Non-pigmented ciliary epithelial cell (primary cell): ENCODE results near the gene TRAF4.
"Not testable (repeated sequence)": the region's sequence is repeated elsewhere in the genome, so short reads cannot be mapped to it uniquely, and the experiment has no call there.

Source experiments
- DNase-seq: peaks from one replicate; pipeline ENCODE4 v3.0.0-alpha.2; 2010; ENCODE audit warnings: low read depth

The TRAF4 gene

GRCh38 chr17:28783161-28783560, 39.4 kb downstream of the TRAF4 start:
- DNase-seq: no peak

- no peak for DNase-seq
Observed at GRCh38 chr17:28788100-28788499, 44.3 kb downstream of the TRAF4 start.

- DNase-seq: no peak
Observed at GRCh38 chr17:28792877-28793661, 49.3 kb downstream of the TRAF4 start.

GRCh38 chr17:28794846-28795441, 51.1 kb downstream of the TRAF4 start:
- not testable (repeated sequence) for DNase-seq

GRCh38 chr17:28796062-28796461, 52.3 kb downstream of the TRAF4 start:
- DNase-seq: no peak
